Panc1 (cell line): Measurements from ENCODE around the gene ASRGL1.

Experiments
- POLR2AphosphoS5 ChIP-seq: IDR thresholded peaks from 2 replicates; pipeline ENCODE4 v1.6.1; 2012; ENCODE audit warnings: mild to moderate bottlenecking, low read depth, low read length, moderate library complexity
- REST ChIP-seq, 2 experiments: IDR thresholded peaks; 2 replicates each; pipeline ENCODE4 v1.6.1; 2011 to 2012; ENCODE audit warnings: low read depth in 2 of 2, control low read depth in 1 of 2, low read length in 1 of 2, mild to moderate bottlenecking in 1 of 2, moderate library complexity in 1 of 2; ENCODE audit not compliant: insufficient read depth in 1 of 2
- TF ChIP-seq, protein P1 (sequence below): fragments of 450-650 bp; IDR thresholded peaks from 2 replicates; pipeline ENCODE4 v1.5.1; 2017; ENCODE audit warnings: mild to moderate bottlenecking

GRCh38 chr11:62359475-62359874 is 22.2 kb downstream of the ASRGL1 start:
- TF ChIP-seq POLR2AphosphoS5 (no peak), REST (IDR thresholded peaks at IDR 0.05; ENCODE audit: insufficient read depth in 1 of 2, low read depth in 2 of 2, low read length in 1 of 2) (no peak)
- TF ChIP-seq, protein P1, sequence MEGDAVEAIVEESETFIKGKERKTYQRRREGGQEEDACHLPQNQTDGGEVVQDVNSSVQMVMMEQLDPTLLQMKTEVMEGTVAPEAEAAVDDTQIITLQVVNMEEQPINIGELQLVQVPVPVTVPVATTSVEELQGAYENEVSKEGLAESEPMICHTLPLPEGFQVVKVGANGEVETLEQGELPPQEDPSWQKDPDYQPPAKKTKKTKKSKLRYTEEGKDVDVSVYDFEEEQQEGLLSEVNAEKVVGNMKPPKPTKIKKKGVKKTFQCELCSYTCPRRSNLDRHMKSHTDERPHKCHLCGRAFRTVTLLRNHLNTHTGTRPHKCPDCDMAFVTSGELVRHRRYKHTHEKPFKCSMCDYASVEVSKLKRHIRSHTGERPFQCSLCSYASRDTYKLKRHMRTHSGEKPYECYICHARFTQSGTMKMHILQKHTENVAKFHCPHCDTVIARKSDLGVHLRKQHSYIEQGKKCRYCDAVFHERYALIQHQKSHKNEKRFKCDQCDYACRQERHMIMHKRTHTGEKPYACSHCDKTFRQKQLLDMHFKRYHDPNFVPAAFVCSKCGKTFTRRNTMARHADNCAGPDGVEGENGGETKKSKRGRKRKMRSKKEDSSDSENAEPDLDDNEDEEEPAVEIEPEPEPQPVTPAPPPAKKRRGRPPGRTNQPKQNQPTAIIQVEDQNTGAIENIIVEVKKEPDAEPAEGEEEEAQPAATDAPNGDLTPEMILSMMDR = no peak
